AG04449 (cell line): Measurements from ENCODE around the gene CACNA1G.

ENCODE experiments used
- CTCF ChIA-PET: fragments of 350-600 bp; formaldehyde crosslinking; extraction: SDS; loops from one replicate; lab custom pipeline; 2021; ENCODE audit warnings: antibody characterized with exemption; lab: Yijun Ruan, JAX
- POLR2A ChIA-PET: fragments of 400-600, 350-600 bp; formaldehyde crosslinking; extraction: SDS; loops from one replicate; lab custom pipeline; 2020; ENCODE audit warnings: antibody characterized with exemption, inconsistent platforms; lab: Yijun Ruan, JAX
- DNase-seq: peaks from one replicate; pipeline ENCODE4 v3.0.0-alpha.2; 2010; ENCODE audit warnings: low read depth, low spot score
- H3K4me3 ChIP-seq: 2 replicates; pipeline ENCODE4 v1.5.1; 2011; ENCODE audit warnings: low read depth, mild to moderate bottlenecking, control low read depth, low read length
- TF ChIP-seq, protein P1 (sequence below): IDR thresholded peaks from one replicate; pipeline ENCODE4 v1.5.1; 2011; ENCODE audit warnings: mild to moderate bottlenecking, moderate library complexity, low read length, control low read depth, inconsistent platforms; ENCODE audit not compliant: insufficient read depth; ENCODE audit errors: missing control alignments

Gene CACNA1G

DNA sequence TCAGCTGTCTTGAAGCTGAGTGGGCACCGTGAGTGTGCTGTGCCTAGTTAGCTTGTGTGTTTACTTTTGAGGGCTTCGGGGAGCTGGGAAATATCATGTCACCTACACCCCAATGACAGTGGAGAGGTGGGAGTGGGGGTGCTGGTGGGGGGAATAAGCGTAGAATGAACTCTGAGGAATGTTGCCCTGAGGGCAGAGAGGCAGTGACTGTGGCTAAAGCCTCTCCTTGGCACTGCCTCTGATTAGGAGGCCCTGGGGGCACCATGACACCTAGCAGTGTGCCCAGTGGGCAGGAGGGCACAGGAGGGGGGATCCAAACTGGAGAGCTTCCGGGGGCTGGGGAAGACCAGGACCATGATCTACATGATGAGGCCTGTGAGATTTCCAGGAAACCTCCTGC, 24.8 kb downstream of the CACNA1G start:
- POLR2A ChIA-PET: no interaction called here
- CTCF ChIA-PET: interaction anchor here (0.9 to 1.2 kb wide), 2 partner anchors 35 to 41 kb away, joined by 3 to 4 read pairs; no protein-coding TSS in a partner anchor

DNA sequence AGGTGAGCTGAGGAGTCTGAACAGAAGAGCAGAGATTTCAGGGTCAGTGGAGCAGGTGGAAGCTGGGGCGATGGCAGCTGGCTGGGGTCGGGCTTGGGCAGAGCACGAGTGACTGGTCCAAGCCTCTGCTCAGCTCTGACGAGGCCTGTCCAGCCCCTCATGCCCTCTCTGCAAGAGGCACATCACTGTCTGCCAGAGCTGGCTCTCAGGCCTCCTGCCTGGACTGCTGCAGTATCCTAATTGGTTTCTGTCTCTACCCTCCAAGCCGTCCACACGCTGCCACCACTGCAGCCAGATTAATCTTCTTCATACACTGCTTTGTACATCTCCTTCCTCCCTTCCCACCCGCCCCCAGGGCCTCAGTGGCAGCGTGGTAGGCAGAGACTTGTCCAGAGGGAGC, 25.4 kb downstream of the CACNA1G start:
- POLR2A ChIA-PET: no interaction called here
- H3K4me3 ChIP-seq: no peak overlapping the region
- DNase-seq: no peak
- CTCF ChIA-PET: interaction anchor here (1.2 kb wide), 1 partner anchor 9 kb away, joined by 4 read pairs; no protein-coding TSS in a partner anchor
- TF ChIP-seq, protein P1, sequence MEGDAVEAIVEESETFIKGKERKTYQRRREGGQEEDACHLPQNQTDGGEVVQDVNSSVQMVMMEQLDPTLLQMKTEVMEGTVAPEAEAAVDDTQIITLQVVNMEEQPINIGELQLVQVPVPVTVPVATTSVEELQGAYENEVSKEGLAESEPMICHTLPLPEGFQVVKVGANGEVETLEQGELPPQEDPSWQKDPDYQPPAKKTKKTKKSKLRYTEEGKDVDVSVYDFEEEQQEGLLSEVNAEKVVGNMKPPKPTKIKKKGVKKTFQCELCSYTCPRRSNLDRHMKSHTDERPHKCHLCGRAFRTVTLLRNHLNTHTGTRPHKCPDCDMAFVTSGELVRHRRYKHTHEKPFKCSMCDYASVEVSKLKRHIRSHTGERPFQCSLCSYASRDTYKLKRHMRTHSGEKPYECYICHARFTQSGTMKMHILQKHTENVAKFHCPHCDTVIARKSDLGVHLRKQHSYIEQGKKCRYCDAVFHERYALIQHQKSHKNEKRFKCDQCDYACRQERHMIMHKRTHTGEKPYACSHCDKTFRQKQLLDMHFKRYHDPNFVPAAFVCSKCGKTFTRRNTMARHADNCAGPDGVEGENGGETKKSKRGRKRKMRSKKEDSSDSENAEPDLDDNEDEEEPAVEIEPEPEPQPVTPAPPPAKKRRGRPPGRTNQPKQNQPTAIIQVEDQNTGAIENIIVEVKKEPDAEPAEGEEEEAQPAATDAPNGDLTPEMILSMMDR: no peak

More for the DNA sequence above, 24.8 kb downstream of the CACNA1G start:
- no peak for DNase-seq
- TF ChIP-seq, protein P1: no peak
- no peak overlapping the region for H3K4me3 ChIP-seq

DNA sequence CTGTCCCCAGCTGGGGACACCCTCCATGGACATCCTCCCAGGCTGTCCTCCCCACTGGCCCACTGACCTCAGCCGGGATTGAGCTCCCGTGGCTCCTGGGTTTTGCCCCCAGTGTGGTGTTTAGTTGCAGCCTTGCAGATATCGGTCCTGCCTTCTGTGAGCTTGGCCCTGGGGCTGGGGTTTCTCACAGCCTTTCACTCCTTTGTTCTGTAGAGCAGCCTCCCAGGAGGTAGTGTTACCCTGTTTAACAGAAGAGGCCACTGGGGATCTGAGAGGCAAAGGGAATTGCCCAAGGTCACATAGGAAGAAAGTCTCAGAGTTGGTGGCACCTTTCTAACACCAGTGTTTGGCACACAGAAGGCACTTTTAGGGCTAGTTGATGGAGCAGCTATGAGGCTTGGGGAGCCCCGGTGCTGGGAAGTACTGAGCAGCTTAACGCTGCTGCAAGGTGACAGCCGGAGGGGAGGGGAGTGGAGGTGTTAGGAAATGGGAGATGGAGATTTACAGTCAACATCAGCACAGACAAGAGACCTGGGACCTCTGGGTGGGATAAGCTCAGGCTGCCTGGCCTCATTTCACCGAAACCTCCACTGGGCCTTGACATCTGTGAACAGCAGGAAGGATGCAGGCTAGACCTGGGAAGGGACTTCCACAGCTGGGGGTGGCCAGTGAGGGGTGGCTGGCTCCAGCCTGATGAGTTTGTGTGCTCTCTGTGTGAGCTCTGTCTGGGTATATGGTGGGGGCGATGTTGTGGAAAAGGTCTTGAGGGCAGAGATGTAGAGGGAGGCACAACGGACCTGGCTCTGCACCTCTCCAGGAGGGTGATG, 26.1 kb downstream of the CACNA1G start:
- H3K4me3 ChIP-seq: no peak overlapping the region
- TF ChIP-seq, protein P1: no peak
- no peak for DNase-seq
- CTCF ChIA-PET: interaction anchor here (1.2 to 1.7 kb wide), 2 partner anchors 10 to 108 kb away, joined by 3 to 4 read pairs; no protein-coding TSS in a partner anchor
- POLR2A ChIA-PET: interaction anchor here (0.7 kb wide), 1 partner anchor 23 kb away, joined by 3 read pairs; no protein-coding TSS in a partner anchor

DNA sequence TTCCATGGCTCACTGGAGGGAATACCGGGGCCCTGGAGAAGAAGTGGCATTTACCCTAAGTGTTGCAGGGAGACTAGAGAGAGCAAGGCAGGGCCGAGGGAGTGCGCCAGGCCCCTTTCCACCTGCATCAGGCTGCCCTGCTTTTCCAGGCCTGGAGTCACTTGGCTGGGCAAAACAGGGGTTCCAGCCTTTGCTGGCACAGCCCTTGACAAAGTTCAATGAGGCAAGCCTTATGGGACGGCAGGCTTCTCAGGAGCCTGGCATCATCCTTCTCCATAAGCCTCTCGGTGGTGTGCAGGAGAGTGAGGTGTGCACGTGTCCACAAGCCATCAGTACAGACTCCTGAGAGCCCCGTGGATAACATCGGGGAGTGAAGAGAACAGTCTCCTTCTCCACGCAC, 27.1 kb downstream of the CACNA1G start:
- no peak overlapping the region for H3K4me3 ChIP-seq
- TF ChIP-seq, protein P1: no peak
- ChIA-PET CTCF (interaction anchor here (1.2 to 3.1 kb wide), 3 partner anchors 18 to 107 kb away, joined by 3 to 12 read pairs (median 4); no protein-coding TSS in a partner anchor), POLR2A (no interaction called here)
- no peak for DNase-seq

DNA sequence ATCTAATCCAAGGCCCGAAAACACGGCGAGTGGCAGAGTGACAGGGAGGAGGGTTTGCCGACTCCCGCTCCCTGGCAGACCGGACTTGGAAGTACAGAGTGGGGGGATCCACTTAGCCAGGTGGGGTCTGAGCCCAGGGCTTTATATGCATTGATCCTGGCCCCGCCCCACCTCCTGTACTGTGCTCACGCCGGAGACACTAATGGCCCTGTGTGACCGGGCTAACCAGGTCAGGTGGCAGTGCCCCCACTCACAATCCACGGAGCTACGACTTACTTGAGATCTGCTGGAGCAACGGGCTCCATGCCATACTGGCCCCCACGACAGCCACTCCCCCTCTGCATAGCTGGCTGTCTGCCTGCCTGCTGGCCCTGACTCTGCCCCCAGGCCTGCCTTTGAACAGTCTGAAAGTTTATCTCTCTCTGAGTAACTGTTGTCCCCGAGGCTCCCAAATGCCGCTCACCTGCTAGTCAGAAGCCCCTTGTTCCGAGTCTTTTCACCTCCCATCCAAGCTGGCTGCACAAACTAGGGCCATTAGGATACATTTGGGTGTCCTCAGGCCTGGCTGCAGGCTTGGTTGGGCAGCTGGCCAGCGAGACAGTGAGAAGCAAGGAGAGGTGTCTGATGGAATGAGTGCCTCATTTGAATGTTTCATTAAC, 28.0 kb downstream of the CACNA1G start:
- TF ChIP-seq, protein P1: no peak
- CTCF ChIA-PET: interaction anchor here (1.2 to 3.1 kb wide), 4 partner anchors 19 to 107 kb away, joined by 3 to 12 read pairs (median 4); no protein-coding TSS in a partner anchor
- H3K4me3 ChIP-seq: no peak overlapping the region
- POLR2A ChIA-PET: no interaction called here
- no peak for DNase-seq

DNA sequence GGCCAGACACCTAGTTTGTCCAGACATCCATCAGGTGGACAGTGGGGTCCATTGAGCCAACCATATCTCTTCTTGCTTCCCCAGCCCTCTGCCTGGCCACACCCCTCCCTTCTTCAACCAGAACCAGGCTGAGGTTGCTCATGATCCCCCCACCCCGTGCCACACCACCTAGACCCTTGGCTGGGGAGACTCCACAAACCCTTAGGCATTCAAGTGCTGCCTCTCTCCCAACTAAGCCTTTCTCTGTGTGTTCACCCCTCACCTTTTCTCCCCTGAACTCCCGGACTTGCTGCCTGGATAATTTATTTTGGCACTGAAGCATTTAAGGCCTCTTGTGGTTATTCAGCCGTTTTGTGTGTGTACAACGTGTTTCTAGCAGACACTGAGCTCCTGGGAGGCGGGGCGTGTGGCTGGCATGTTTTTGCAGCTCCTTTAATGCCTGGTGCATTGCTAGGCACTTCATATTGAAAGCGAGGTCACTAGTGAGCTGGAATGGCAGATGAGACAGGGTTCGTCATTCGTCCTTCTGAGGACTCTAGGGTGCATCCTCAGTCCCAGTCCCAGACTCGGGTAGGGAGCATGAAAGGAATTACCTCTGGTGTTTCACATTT, 28.7 kb downstream of the CACNA1G start:
- ChIA-PET CTCF (interaction anchor here (1.4 to 3.1 kb wide), 2 partner anchors 39 to 106 kb away, joined by 3 to 12 read pairs; no protein-coding TSS in a partner anchor), POLR2A (interaction anchor here (1.3 kb wide), 1 partner anchor 277 kb away, joined by 4 read pairs; the partner anchor contains the start of gene TOB1)
- H3K4me3 ChIP-seq: no peak overlapping the region
- TF ChIP-seq, protein P1: no peak
- no peak for DNase-seq
